Measurements from ENCODE around the gene SP140L. TPM values are rescaled to one million over a fixed set of nuclear protein-coding genes. Genes with fewer than 3 reads are reported as not detected.
A peak's percentile ranks its signal among the peaks of the same experiment; 100 is the strongest.
"Not testable (repeated sequence)": the region's sequence is repeated elsewhere in the genome, so short reads cannot be mapped to it uniquely, and the experiment has no call there.

Gene SP140L
- total RNA-seq, 3 donors from 2014 or later (not counting 1 experiment from before 2014, with no cell fraction given) = 58.4 to 92.6 (median 73.4) TPM

DNA sequence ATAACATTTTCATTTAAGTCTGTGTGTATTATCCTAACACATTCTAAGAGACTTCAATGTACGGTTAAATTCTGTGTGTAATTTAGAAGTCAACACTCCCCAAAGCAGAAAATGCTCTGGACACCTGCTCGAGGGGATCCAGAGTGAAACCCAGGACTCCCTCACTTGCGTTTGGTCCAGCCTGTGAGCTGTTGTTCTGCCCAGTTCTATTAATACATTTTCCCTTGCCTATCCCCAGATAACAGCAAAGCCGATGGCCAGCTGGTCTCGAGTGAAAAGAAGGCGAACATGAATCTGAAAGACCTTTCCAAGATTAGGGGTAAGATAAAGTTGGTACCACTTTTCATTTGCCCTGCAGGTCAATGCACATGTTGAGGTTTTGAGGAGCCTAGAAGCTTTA is 58.0 kb downstream of the SP140L start:
- no peaks in the 10 kb centered on the region for H3K4me1 Mint-ChIP-seq
- DNase-seq = no peak
- Histone ChIP-seq H3K4me1 (ENCODE audit: control insufficient read depth, insufficient read depth, low read length) (no peaks in the 10 kb centered on the region), H3K27me3 (ENCODE audit: control insufficient read depth, insufficient read depth, low read length) (no peaks in the 10 kb centered on the region), H3K36me3 (ENCODE audit: control insufficient read depth, insufficient read depth, low read length) (peaks cover 63% of the 10 kb centered on the region), H3K27ac (ENCODE audit: low read length) (no peak overlapping the region), H3K4me3 (ENCODE audit: low read length) (no peak overlapping the region), H3K9me3 (ENCODE audit: control insufficient read depth, insufficient read depth, low read length) (no peaks in the 10 kb centered on the region)
- H3K27me3 Mint-ChIP-seq (ENCODE audit: low read depth in 2 of 2) = no peaks in the 10 kb centered on the region
- no peak for ATAC-seq
- no peak overlapping the region for H3K27ac Mint-ChIP-seq
- H3K36me3 Mint-ChIP-seq = peaks cover 39% of the 10 kb centered on the region
- no peak overlapping the region for H3K4me3 Mint-ChIP-seq
- H3K9me3 Mint-ChIP-seq = no peaks in the 10 kb centered on the region
- intact Hi-C loops (cut with micrococcal nuclease) = no loop called here
- WGBS (ENCODE audit: insufficient coverage) = 98% methylated on average over 6 of the region's 6 CpGs
- TF ChIP-seq, protein P1, sequence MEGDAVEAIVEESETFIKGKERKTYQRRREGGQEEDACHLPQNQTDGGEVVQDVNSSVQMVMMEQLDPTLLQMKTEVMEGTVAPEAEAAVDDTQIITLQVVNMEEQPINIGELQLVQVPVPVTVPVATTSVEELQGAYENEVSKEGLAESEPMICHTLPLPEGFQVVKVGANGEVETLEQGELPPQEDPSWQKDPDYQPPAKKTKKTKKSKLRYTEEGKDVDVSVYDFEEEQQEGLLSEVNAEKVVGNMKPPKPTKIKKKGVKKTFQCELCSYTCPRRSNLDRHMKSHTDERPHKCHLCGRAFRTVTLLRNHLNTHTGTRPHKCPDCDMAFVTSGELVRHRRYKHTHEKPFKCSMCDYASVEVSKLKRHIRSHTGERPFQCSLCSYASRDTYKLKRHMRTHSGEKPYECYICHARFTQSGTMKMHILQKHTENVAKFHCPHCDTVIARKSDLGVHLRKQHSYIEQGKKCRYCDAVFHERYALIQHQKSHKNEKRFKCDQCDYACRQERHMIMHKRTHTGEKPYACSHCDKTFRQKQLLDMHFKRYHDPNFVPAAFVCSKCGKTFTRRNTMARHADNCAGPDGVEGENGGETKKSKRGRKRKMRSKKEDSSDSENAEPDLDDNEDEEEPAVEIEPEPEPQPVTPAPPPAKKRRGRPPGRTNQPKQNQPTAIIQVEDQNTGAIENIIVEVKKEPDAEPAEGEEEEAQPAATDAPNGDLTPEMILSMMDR (IDR thresholded peaks at IDR 0.05) = no peak

DNA sequence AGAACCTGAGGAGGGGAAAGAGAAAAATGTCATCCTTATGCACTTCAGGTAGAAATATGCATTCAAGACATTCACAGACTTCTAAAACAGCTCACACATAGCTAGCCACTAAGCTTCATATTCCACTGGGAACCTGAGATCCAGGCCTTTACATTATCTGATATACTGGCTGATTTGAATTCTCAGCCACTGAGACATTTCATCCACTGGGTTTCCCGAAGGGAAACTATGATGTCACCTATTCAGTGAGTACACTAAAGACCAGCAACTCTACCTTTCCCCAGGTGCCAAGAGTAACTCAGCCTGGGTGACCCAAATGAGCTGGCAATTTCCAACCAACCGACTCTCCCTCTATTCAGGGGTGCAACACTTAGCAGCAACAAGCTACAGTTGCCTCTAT is 67.3 kb downstream of the SP140L start:
- Histone ChIP-seq H3K4me3 (ENCODE audit: low read length) (no peak overlapping the region), H3K4me1 (ENCODE audit: control insufficient read depth, insufficient read depth, low read length) (no peaks in the 10 kb centered on the region), H3K27me3 (ENCODE audit: control insufficient read depth, insufficient read depth, low read length) (no peaks in the 10 kb centered on the region), H3K27ac (ENCODE audit: low read length) (no peak overlapping the region), H3K36me3 (ENCODE audit: control insufficient read depth, insufficient read depth, low read length) (peaks cover 70% of the 10 kb centered on the region), H3K9me3 (ENCODE audit: control insufficient read depth, insufficient read depth, low read length) (peaks cover 6% of the 10 kb centered on the region)
- H3K9me3 Mint-ChIP-seq = peaks cover 0 to 3% of the 10 kb centered on the region in 2 donors
- no peak overlapping the region for H3K27ac Mint-ChIP-seq
- TF ChIP-seq, protein P1 (IDR thresholded peaks at IDR 0.05) = no peak
- no peak for ATAC-seq
- H3K4me3 Mint-ChIP-seq = no peak overlapping the region
- H3K36me3 Mint-ChIP-seq = peaks cover 66% of the 10 kb centered on the region
- H3K4me1 Mint-ChIP-seq = no peaks in the 10 kb centered on the region
- no peak for DNase-seq
- H3K27me3 Mint-ChIP-seq (ENCODE audit: low read depth in 2 of 2) = no peaks in the 10 kb centered on the region
- intact Hi-C loops (cut with micrococcal nuclease) = no loop called here
- WGBS (ENCODE audit: insufficient coverage) = 97% methylated on average over 2 of the region's 2 CpGs

DNA sequence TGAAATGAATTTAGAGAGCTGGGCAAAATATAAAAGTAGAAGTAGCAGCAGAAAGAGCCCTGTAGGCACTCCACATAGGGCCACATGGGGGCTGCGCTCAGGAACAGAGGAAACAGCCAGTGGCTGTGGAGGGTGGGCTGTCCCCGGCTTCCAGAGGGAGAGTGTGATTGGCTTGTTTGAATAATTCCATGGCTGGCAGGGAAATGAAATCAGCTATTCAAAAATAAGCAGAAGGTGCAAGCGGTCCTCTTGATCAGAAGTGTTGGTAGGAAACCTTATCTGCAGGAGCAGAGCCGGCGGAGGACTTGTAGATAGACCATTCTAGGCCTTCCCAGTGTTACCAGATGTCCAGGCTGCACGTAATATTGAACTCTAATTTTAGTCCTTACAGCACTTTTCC is 71.7 kb downstream of the SP140L start:
- H3K27ac ChIP-seq (ENCODE audit: low read length); H3K4me3 Mint-ChIP-seq; H3K27me3 Mint-ChIP-seq (ENCODE audit: low read depth in 2 of 2); intact Hi-C loops (cut with micrococcal nuclease); ATAC-seq; DNase-seq; H3K27me3 ChIP-seq (ENCODE audit: control insufficient read depth, insufficient read depth, low read length); H3K4me1 Mint-ChIP-seq; H3K9me3 ChIP-seq (ENCODE audit: control insufficient read depth, insufficient read depth, low read length); H3K9me3 Mint-ChIP-seq; H3K4me1 ChIP-seq (ENCODE audit: control insufficient read depth, insufficient read depth, low read length); H3K4me3 ChIP-seq (ENCODE audit: low read length): not testable (repeated sequence)
- peaks cover 44% of the 10 kb centered on the region for H3K36me3 Mint-ChIP-seq
- peak overlapping the region in 1 of 2 donors; percentile 38 for H3K27ac Mint-ChIP-seq
- peaks cover 57% of the 10 kb centered on the region for H3K36me3 ChIP-seq (ENCODE audit: control insufficient read depth, insufficient read depth, low read length)
- WGBS (ENCODE audit: insufficient coverage) = 97% methylated on average over 6 of the region's 6 CpGs

DNA sequence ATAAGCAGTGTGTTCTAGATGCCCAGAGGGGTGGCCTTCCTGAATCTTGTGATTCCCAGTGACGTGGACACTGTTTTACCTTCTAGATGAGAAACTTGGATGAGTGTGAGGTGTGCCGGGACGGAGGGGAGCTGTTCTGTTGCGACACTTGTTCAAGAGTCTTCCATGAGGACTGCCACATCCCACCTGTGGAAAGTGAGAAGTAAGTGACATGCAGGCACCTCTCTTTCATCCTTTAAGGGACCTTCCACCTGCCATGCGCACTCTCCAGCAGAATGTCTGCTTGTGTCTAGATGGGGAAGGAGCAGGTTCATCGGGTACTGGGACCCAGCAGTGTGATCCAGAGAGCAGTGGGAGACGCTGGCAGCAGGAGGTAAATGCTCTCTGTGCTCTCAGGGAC is 73.0 kb downstream of the SP140L start:
- Histone ChIP-seq H3K4me3 (ENCODE audit: low read length) (no peak overlapping the region), H3K27ac (ENCODE audit: low read length) (no peak overlapping the region), H3K9me3 (ENCODE audit: control insufficient read depth, insufficient read depth, low read length) (peaks cover 6% of the 10 kb centered on the region), H3K4me1 (ENCODE audit: control insufficient read depth, insufficient read depth, low read length) (no peaks in the 10 kb centered on the region), H3K27me3 (ENCODE audit: control insufficient read depth, insufficient read depth, low read length) (no peaks in the 10 kb centered on the region), H3K36me3 (ENCODE audit: control insufficient read depth, insufficient read depth, low read length) (peaks cover 53% of the 10 kb centered on the region)
- no peaks in the 10 kb centered on the region for H3K27me3 Mint-ChIP-seq (ENCODE audit: low read depth in 2 of 2)
- 98% methylated on average over 7 of the region's 7 CpGs for whole genome bisulfite sequencing (ENCODE audit: insufficient coverage)
- no peak overlapping the region for H3K27ac Mint-ChIP-seq
- H3K36me3 Mint-ChIP-seq = peaks cover 39% of the 10 kb centered on the region
- ATAC-seq (no peak), DNase-seq (no peak)
- H3K9me3 Mint-ChIP-seq = peaks cover 0 to 3% of the 10 kb centered on the region in 2 donors
- intact Hi-C loops (cut with micrococcal nuclease) = no loop called here
- TF ChIP-seq, protein P1 (IDR thresholded peaks at IDR 0.05) = no peak
- no peaks in the 10 kb centered on the region for H3K4me1 Mint-ChIP-seq
- no peak overlapping the region for H3K4me3 Mint-ChIP-seq
